SH-SY5Y (cell line): ENCODE results near the gene CTXND1.

Experiments
- GATA2 ChIP-seq: IDR thresholded peaks from 2 replicates; pipeline ENCODE4 v1.6.1; 2011; ENCODE audit warnings: mild to moderate bottlenecking, low read depth, low read length
- GATA3 ChIP-seq: IDR thresholded peaks from 2 replicates; pipeline ENCODE4 v1.6.1; 2011; ENCODE audit warnings: low read depth, mild to moderate bottlenecking, low read length, moderate library complexity

DNA sequence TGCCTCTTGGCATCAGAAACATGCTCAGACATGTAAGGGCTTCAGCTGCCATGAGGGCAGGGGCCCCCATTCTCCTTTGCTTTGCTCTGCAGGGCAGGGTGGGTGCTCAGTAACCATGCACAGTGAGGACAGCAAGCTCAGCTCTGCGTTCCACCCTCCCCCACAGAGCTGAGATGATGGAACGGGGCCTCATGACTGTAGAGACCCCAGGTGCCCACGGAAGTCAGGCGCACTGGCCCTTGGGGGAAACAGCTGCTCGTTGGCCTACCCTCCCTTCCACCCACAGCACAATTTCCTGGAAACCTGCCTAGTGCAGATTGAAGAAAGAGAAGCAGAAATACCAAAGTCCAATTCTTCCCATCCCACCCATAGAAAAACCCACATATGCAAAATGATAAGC, 10.5 kb downstream of the CTXND1 start:
- TF ChIP-seq GATA3: no peak
- no peak for TF ChIP-seq GATA2
